GM12878 (cell line): ENCODE data around the gene TERB1. TPM values are rescaled to one million over a fixed set of nuclear protein-coding genes. Genes with fewer than 3 reads are reported as not detected.

ENCODE experiments used
- ATAC-seq: fragments of 200-7000 bp; cut with Tn5 transposase; 3 replicates; pipeline ENCODE4 v1.9.1; 2020; ENCODE audit warnings: mild to moderate bottlenecking, moderate library complexity
- BruUV-seq: library from RNA; stranded (reverse); fragments of 400-500 nt; replicated peaks from 2 replicates; lab custom pipeline; 2021; lab: Mats Ljungman, UMichigan
- CTCF ChIA-PET: fragments of 300-600 bp; sonication (Branson Sonifier 250); formaldehyde crosslinking; extraction: SDS; loops from one replicate; lab custom pipeline; 2021; ENCODE audit warnings: inconsistent platforms; lab: Yijun Ruan, JAX
- POLR2A ChIA-PET: fragments of 350-600 bp; formaldehyde crosslinking; extraction: SDS; loops from one replicate; lab custom pipeline; 2021; ENCODE audit warnings: inconsistent platforms; lab: Charles Lee
- RAD21 ChIA-PET: fragments of 300-600 bp; sonication (Branson Sonifier 250); formaldehyde crosslinking; loops from one replicate; lab custom pipeline; 2023; ENCODE audit warnings: antibody characterized with exemption; ENCODE audit not compliant: unreplicated experiment; lab: Charles Lee
- SMC1A ChIA-PET: fragments of 300-600 bp; sonication (Branson Sonifier 250); formaldehyde crosslinking; loops from one replicate; lab custom pipeline; 2023; ENCODE audit not compliant: unreplicated experiment, uncharacterized antibody; lab: Charles Lee
- DNase-seq: peaks from one replicate; pipeline ENCODE4 v3.0.0-alpha.2; 2011; ENCODE audit warnings: low read depth, low spot score
- FAIRE-seq: peaks from 3 replicates; lab custom pipeline; 2011; peaks lifted over from hg19 to GRCh38; lab: Jason Lieb, UNC
- H2AFZ ChIP-seq: 2 replicates; pipeline ENCODE4 v1.6.0; 2011; ENCODE audit warnings: low read depth, low read length, control low read depth; ENCODE audit not compliant: control insufficient read depth
- H3K27ac ChIP-seq: 2 replicates; pipeline ENCODE4 v1.5.1; 2011; ENCODE audit warnings: control low read depth; ENCODE audit not compliant: control insufficient read depth, insufficient read depth
- H3K27me3 ChIP-seq, 2 experiments: replicated peaks in 1 of 2; 2 replicates each; pipeline versions ENCODE4 v1.6.0 to v1.6.1; 2011; ENCODE audit warnings: low read length in 1 of 2; ENCODE audit not compliant: control insufficient read depth in 2 of 2, insufficient read depth in 2 of 2
- H3K36me3 ChIP-seq, 2 experiments: 2 replicates each; pipeline ENCODE4 v1.5.1; 2011; ENCODE audit warnings: low read length in 1 of 2; ENCODE audit not compliant: control insufficient read depth in 2 of 2, insufficient read depth in 2 of 2
- H3K4me1 ChIP-seq: 2 replicates; pipeline ENCODE4 v1.6.1; 2011; ENCODE audit warnings: mild to moderate bottlenecking, low read length, moderate library complexity, mixed read lengths; ENCODE audit not compliant: control insufficient read depth, insufficient read depth
- H3K4me2 ChIP-seq: 2 replicates; pipeline ENCODE4 v1.6.0; 2011; ENCODE audit warnings: control low read depth; ENCODE audit not compliant: control insufficient read depth, insufficient read depth
- H3K4me3 ChIP-seq: fragments of 200-600 bp; sonication (generic); 2 replicates; pipeline ENCODE4 v1.5.1; 2016
- H3K79me2 ChIP-seq: 2 replicates; pipeline ENCODE4 v1.6.0; 2011; ENCODE audit warnings: low read length; ENCODE audit not compliant: control insufficient read depth, insufficient read depth
- H3K9ac ChIP-seq: 2 replicates; pipeline ENCODE4 v1.8.0; 2011; ENCODE audit warnings: low read length, control low read depth, mixed read lengths; ENCODE audit not compliant: control insufficient read depth, insufficient read depth
- H3K9me3 ChIP-seq: replicated peaks from 3 replicates; pipeline ENCODE4 v1.5.1; 2011; ENCODE audit warnings: mild to moderate bottlenecking, low read length; ENCODE audit not compliant: control insufficient read depth, insufficient read depth
- H4K20me1 ChIP-seq: 2 replicates; pipeline ENCODE4 v1.6.0; 2011; ENCODE audit not compliant: control insufficient read depth, insufficient read depth
- BRCA1 ChIP-seq: IDR thresholded peaks from 2 replicates; pipeline ENCODE4 v1.6.1; 2011; ENCODE audit warnings: low read depth, low read length, improper control_type of control experiment
- CEBPB ChIP-seq, 2 experiments: fragments of 150-350 bp in 1 of 2; IDR thresholded peaks; 2 replicates each; pipeline ENCODE4 v1.6.1; 2012 to 2014; ENCODE audit warnings: low read depth in 2 of 2, low read length in 2 of 2, borderline replicate concordance in 1 of 2, inconsistent platforms in 1 of 2
- E2F4 ChIP-seq: IDR thresholded peaks from 2 replicates; pipeline ENCODE4 v1.6.1; 2012; ENCODE audit warnings: low read depth, low read length, improper control_type of control experiment
- IKZF2 ChIP-seq, 2 experiments: fragments of 450-650 bp; IDR thresholded peaks; 2 replicates each; pipeline ENCODE4 v1.6.1; 2017; ENCODE audit warnings: mild to moderate bottlenecking in 2 of 2, moderate library complexity in 2 of 2
- NFXL1 ChIP-seq: fragments of 450-650 bp; IDR thresholded peaks from 2 replicates; pipeline ENCODE4 v1.6.1; 2017; ENCODE audit warnings: antibody characterized with exemption, mild to moderate bottlenecking, borderline replicate concordance
- NKRF ChIP-seq: fragments of 450-650 bp; conservative IDR thresholded peaks from 2 replicates; pipeline ENCODE4 v1.6.1; 2017; ENCODE audit warnings: mild to moderate bottlenecking, moderate library complexity
- NR2C1 ChIP-seq: fragments of 450-650 bp; IDR thresholded peaks from 2 replicates; pipeline ENCODE4 v1.6.1; 2017; ENCODE audit warnings: antibody characterized with exemption, mild to moderate bottlenecking, moderate library complexity
- PBX3 ChIP-seq: IDR thresholded peaks from 2 replicates; pipeline ENCODE4 v1.6.1; 2011; ENCODE audit warnings: mild to moderate bottlenecking, low read depth, low read length, moderate library complexity; ENCODE audit not compliant: insufficient replicate concordance
- RCOR1 ChIP-seq: conservative IDR thresholded peaks from 2 replicates; pipeline ENCODE4 v1.6.1; 2012; ENCODE audit warnings: low read depth, low read length, improper control_type of control experiment
- TARDBP ChIP-seq: IDR thresholded peaks from 2 replicates; pipeline ENCODE4 v1.6.1; 2016; ENCODE audit warnings: borderline replicate concordance
- ZBED1 ChIP-seq: IDR thresholded peaks from 2 replicates; pipeline ENCODE4 v1.6.1; 2016; ENCODE audit warnings: borderline replicate concordance
- ZNF24 ChIP-seq: fragments of 450-650 bp; IDR thresholded peaks from 2 replicates; pipeline ENCODE4 v1.6.1; 2017; ENCODE audit warnings: antibody characterized with exemption, mild to moderate bottlenecking
- WGBS: methylation state at CpG from one replicate; pipeline ENCODE4 v1.1.6; 2016; ENCODE audit warnings: low lambda C conversion rate; ENCODE audit not compliant: insufficient replicate concordance, insufficient coverage; ENCODE audit errors: missing lambda C conversion rate; 5-methylcytosine and 5-hydroxymethylcytosine counted together
- in situ Hi-C: fragments of 300-500 bp; cut with MboI; formaldehyde crosslinking; loops from 9 replicates; pipeline ENCODE4 v1.14.3; 2018; ENCODE audit warnings: mixed read lengths
- intact Hi-C: fragments of 100-400 bp; cut with micrococcal nuclease; formaldehyde crosslinking; loops from one replicate; pipeline ENCODE4 v1.14.2; 2022; ENCODE audit not compliant: unreplicated experiment
- polyA plus RNA-seq, 11 experiments: library from polyadenylated mRNA; depleted of rRNA in 4 of 11; unstranded in 6 of 11; stranded (reverse) in 5 of 11; fragments of >200 nt; fragmentation: Nextera tagmentation in 4 of 11; fragmentation: Illumina TruSeq in 1 of 11; extraction: Ambion mirVana in 4 of 11; extraction: Trizol in 1 of 11; gene quantifications; 1 replicate in 1 of 11; 2 replicates in 10 of 11; pipeline versions ENCODE4 v1.2.1 to v1.2.3, GENCODE V29; 2011 to 2016; ENCODE audit warnings: inconsistent platforms in 2 of 11, missing spikeins in 2 of 11, low read depth in 1 of 11
- total RNA-seq, 4 experiments: library from RNA; depleted of rRNA in 3 of 4; stranded (reverse); fragments of >200 nt in 3 of 4; fragmentation: Illumina TruSeq in 1 of 4; extraction: Trizol in 1 of 4; gene quantifications; 2 replicates each; pipeline versions ENCODE4 v1.2.1 to v1.2.3, GENCODE V29; 2013 to 2021

TERB1 gene
- total and polyA plus RNA-seq, 10 of the 15 experiments (the other 5 are each of a cell fraction or from before 2014, with no cell fraction given), result 0.03 to 0.10 (median 0.06) TPM; not detected in 7

- intact Hi-C loops (no loop called here), in situ Hi-C loops (no loop called here)
- no peak overlapping the region for H3K27ac ChIP-seq
- BruUV-seq, result no TSS peak
- DNase-seq, result no peak
- no peaks in the 10 kb centered on the region for H3K9me3 ChIP-seq
- no peak overlapping the region for H3K9ac ChIP-seq
- H3K4me3 ChIP-seq, result no peak overlapping the region
- ChIA-PET CTCF (interaction anchor here (1.0 to 10.4 kb wide), 7 partner anchors 9 to 107 kb away, joined by 3 to 73 read pairs (median 4); partner anchors contain the start of gene NAE1), POLR2A (no interaction called here), SMC1A (no interaction called here), RAD21 (no interaction called here)
- peaks cover 5% of the 10 kb centered on the region; the same call in 1 of the 2 replicates for H3K4me1 ChIP-seq
- WGBS, result 15% methylated on average over 6 of the region's 6 CpGs
- H3K79me2 ChIP-seq, result no peaks in the 10 kb centered on the region
- no peak for ATAC-seq
- peaks cover 4 to 10% of the 10 kb centered on the region in 2 experiments; a peak in 3 of 4 replicates for H3K27me3 ChIP-seq
- H3K36me3 ChIP-seq, result no peaks in the 10 kb centered on the region
- no peak for FAIRE-seq
- TF ChIP-seq ZNF24, result no peak
- no peak overlapping the region for H3K4me2 ChIP-seq
- H2AFZ ChIP-seq, result no peak overlapping the region
- no peaks in the 10 kb centered on the region for H4K20me1 ChIP-seq
Measured at GRCh38 chr16:66847533-66848067, 46.2 kb upstream of the TERB1 start.

GRCh38 chr16:66846831-66847230, 45.4 kb upstream of the TERB1 start:
- 66% methylated on average over 6 of the region's 6 CpGs for WGBS
- ChIA-PET POLR2A (interaction anchor here (0.6 kb wide), 1 partner anchor 22 kb away, joined by 4 read pairs; no protein-coding TSS in a partner anchor), SMC1A (interaction anchor here (1.0 to 1.4 kb wide), 2 partner anchors 11 to 15 kb away, joined by 3 to 8 read pairs; partner anchors contain the start of gene NAE1), CTCF (interaction anchor here (0.6 to 10.4 kb wide), 6 partner anchors 14 to 1261 kb away, joined by 3 to 73 read pairs (median 4); partner anchors contain the start of gene NAE1), RAD21 (interaction anchor here (0.8 kb wide), 1 partner anchor 10 kb away, joined by 3 read pairs; no protein-coding TSS in a partner anchor)
- Histone ChIP-seq H3K4me3 (no peak overlapping the region), H3K4me2 (no peak overlapping the region), H3K4me1 (peaks cover 5% of the 10 kb centered on the region; the same call in 1 of the 2 replicates), H3K9me3 (no peaks in the 10 kb centered on the region), H3K79me2 (no peaks in the 10 kb centered on the region), H3K36me3 (no peaks in the 10 kb centered on the region), H3K9ac (no peak overlapping the region), H4K20me1 (no peaks in the 10 kb centered on the region), H2AFZ (no peak overlapping the region), H3K27me3 (peaks cover 4 to 10% of the 10 kb centered on the region in 2 experiments; a peak in 3 of 4 replicates), H3K27ac (no peak overlapping the region)
- DNase-seq (no peak), FAIRE-seq (no peak), ATAC-seq (no peak)
- BruUV-seq, result no TSS peak
- in situ Hi-C loops, result no loop called here
- intact Hi-C loops, result no loop called here
- no peak for TF ChIP-seq CEBPB (IDR thresholded peaks at IDR 0.05; ENCODE audit: borderline replicate concordance in 1 of 2, low read depth in 2 of 2, low read length in 2 of 2)
- no peak for TF ChIP-seq IKZF2 (IDR thresholded peaks at IDR 0.05)
- no peak for TF ChIP-seq PBX3
- TF ChIP-seq TARDBP, result no peak
- TF ChIP-seq NKRF, result no peak
- TF ChIP-seq BRCA1, result no peak
- no peak for TF ChIP-seq RCOR1
- no peak for TF ChIP-seq ZBED1
- TF ChIP-seq E2F4, result no peak
- no peak for TF ChIP-seq NFXL1
- TF ChIP-seq NR2C1, result no peak
